HG03095 (cell line): Measurements from ENCODE around the gene ERAL1.
"Not testable (repeated sequence)": the region's sequence is repeated elsewhere in the genome, so short reads cannot be mapped to it uniquely, and the experiment has no call there.

ENCODE experiments used
- ATAC-seq: cut with Tn5 transposase; IDR thresholded peaks from one replicate; pipeline ENCODE4 v1.9.1; 2021; ENCODE audit warnings: moderate library complexity; ENCODE audit not compliant: unreplicated experiment

Gene ERAL1

GRCh38 chr17:28897769-28898526 is 43.1 kb downstream of the ERAL1 start:
- ATAC-seq: no peak

- no peak for ATAC-seq
These were observed 43.7 kb downstream of the ERAL1 start for GRCh38 chr17:28898527-28898955.

GRCh38 chr17:28899212-28899815 is 44.5 kb downstream of the ERAL1 start:
- ATAC-seq: no peak

GRCh38 chr17:28900986-28901726 is 46.3 kb downstream of the ERAL1 start:
- ATAC-seq: no peak

GRCh38 chr17:28901866-28902818 is 47.3 kb downstream of the ERAL1 start:
- peak; percentile 34 for ATAC-seq

GRCh38 chr17:28902819-28903545 is 48.2 kb downstream of the ERAL1 start, which contains the start of gene DHRS13:
Gene DHRS13, minus strand, starts transcription at chr17:28903079. Its CDS starts 135 bp downstream, at chr17:28902944.
- ATAC-seq: peak; percentile 74

- not testable (repeated sequence) for ATAC-seq
These were observed 48.7 kb downstream of the ERAL1 start for GRCh38 chr17:28903546-28903841.

GRCh38 chr17:28904800-28905199 is 50.0 kb downstream of the ERAL1 start:
- no peak for ATAC-seq

- ATAC-seq: no peak
These were observed 51.5 kb downstream of the ERAL1 start for GRCh38 chr17:28906276-28906675.

- ATAC-seq: no peak
These were observed 52.1 kb downstream of the ERAL1 start for GRCh38 chr17:28906706-28907438.

GRCh38 chr17:28907709-28908475 is 53.1 kb downstream of the ERAL1 start:
- no peak for ATAC-seq

- no peak for ATAC-seq
These were observed 53.9 kb downstream of the ERAL1 start for GRCh38 chr17:28908640-28909167.

- no peak for ATAC-seq
These were observed 55.7 kb downstream of the ERAL1 start for GRCh38 chr17:28910534-28910933.
